SU-DHL-6 (cell line): ENCODE data around the gene TOP1.

ENCODE experiments used
- EZH2phosphoT487 ChIP-seq: fragments of 200-600 bp; sonication (generic), shearing (Covaris generic); conservative IDR thresholded peaks from 2 replicates; pipeline ENCODE4 v1.6.1; 2018; ENCODE audit warnings: mild to moderate bottlenecking, antibody characterized with exemption, low read length, moderate library complexity, mixed read lengths
- TF ChIP-seq, protein P1 (sequence below): fragments of 200-600 bp; sonication (generic); IDR thresholded peaks from one replicate; pipeline ENCODE4 v1.5.1; 2017; ENCODE audit warnings: antibody characterized with exemption, mild to moderate bottlenecking, low read length, moderate library complexity; ENCODE audit not compliant: insufficient read depth, poor library complexity, severe bottlenecking

DNA sequence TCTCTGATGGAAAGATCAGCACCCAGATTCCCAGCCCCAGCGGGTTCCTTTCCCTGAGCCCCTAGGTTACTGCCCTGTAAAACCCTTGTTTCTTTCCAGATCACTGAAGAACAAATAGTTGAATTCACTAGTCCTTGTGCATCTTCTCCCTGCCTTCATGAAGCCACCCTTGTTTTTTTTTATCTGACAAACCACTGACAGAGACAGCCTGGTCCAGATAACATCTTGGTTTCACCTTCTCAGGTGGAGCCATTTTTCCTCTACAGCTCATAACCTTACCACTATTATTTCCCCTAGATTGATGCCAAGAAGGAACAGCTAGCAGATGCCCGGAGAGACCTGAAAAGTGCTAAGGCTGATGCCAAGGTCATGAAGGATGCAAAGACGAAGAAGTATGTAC, 92.8 kb downstream of the TOP1 start:
- TF ChIP-seq, protein P1, sequence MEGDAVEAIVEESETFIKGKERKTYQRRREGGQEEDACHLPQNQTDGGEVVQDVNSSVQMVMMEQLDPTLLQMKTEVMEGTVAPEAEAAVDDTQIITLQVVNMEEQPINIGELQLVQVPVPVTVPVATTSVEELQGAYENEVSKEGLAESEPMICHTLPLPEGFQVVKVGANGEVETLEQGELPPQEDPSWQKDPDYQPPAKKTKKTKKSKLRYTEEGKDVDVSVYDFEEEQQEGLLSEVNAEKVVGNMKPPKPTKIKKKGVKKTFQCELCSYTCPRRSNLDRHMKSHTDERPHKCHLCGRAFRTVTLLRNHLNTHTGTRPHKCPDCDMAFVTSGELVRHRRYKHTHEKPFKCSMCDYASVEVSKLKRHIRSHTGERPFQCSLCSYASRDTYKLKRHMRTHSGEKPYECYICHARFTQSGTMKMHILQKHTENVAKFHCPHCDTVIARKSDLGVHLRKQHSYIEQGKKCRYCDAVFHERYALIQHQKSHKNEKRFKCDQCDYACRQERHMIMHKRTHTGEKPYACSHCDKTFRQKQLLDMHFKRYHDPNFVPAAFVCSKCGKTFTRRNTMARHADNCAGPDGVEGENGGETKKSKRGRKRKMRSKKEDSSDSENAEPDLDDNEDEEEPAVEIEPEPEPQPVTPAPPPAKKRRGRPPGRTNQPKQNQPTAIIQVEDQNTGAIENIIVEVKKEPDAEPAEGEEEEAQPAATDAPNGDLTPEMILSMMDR = no peak
- TF ChIP-seq EZH2phosphoT487 = no peak
